GM21723 (cell line): ENCODE measurements around the gene GSPT1.
"Not testable (repeated sequence)": the region's sequence is repeated elsewhere in the genome, so short reads cannot be mapped to it uniquely, and the experiment has no call there.

Source experiments
- ATAC-seq: cut with Tn5 transposase; IDR thresholded peaks from one replicate; pipeline ENCODE4 v1.9.1; 2021; ENCODE audit warnings: mild to moderate bottlenecking, moderate library complexity; ENCODE audit not compliant: unreplicated experiment

Gene GSPT1

GRCh38 chr16:11862489-11862888, 53.3 kb downstream of the GSPT1 start:
- ATAC-seq, result no peak

- ATAC-seq, result no peak
Measured at GRCh38 chr16:11857161-11857560, 58.6 kb downstream of the GSPT1 start.

GRCh38 chr16:11852092-11852809, 63.5 kb downstream of the GSPT1 start:
- ATAC-seq, result no peak

- peak; percentile 77 for ATAC-seq
Measured at GRCh38 chr16:11851294-11852091, 64.3 kb downstream of the GSPT1 start, which contains the start of gene RSL1D1. RSL1D1 (minus strand) TSS chr16:11851542; CDS start chr16:11851512, 30 bp downstream.

- no peak for ATAC-seq
Measured at GRCh38 chr16:11848842-11849241, 66.9 kb downstream of the GSPT1 start.

- no peak for ATAC-seq
Measured at GRCh38 chr16:11844499-11844898, 71.3 kb downstream of the GSPT1 start.

GRCh38 chr16:11843861-11844260, 71.9 kb downstream of the GSPT1 start:
- no peak for ATAC-seq

GRCh38 chr16:11843206-11843605, 72.5 kb downstream of the GSPT1 start:
- no peak for ATAC-seq

GRCh38 chr16:11841026-11841425, 74.7 kb downstream of the GSPT1 start:
- no peak for ATAC-seq

- ATAC-seq, result no peak
Measured at GRCh38 chr16:11836650-11837244, 79.0 kb downstream of the GSPT1 start.

- ATAC-seq, result no peak
Measured at GRCh38 chr16:11835891-11836649, 79.7 kb downstream of the GSPT1 start.

GRCh38 chr16:11835309-11835708, 80.4 kb downstream of the GSPT1 start:
- ATAC-seq, result no peak

GRCh38 chr16:11833951-11834695, 81.6 kb downstream of the GSPT1 start:
- ATAC-seq, result no peak

- ATAC-seq, result no peak
Measured at GRCh38 chr16:11828696-11829095, 87.1 kb downstream of the GSPT1 start.

- ATAC-seq, result not testable (repeated sequence)
Measured at GRCh38 chr16:11825520-11826165, 90.1 kb downstream of the GSPT1 start.

- no peak for ATAC-seq
Measured at GRCh38 chr16:11824362-11824761, 91.4 kb downstream of the GSPT1 start.

GRCh38 chr16:11823645-11824044, 92.1 kb downstream of the GSPT1 start:
- ATAC-seq, result not testable (repeated sequence)

- no peak for ATAC-seq
Measured at GRCh38 chr16:11819798-11820197, 96.0 kb downstream of the GSPT1 start.

- not testable (repeated sequence) for ATAC-seq
Measured at GRCh38 chr16:11818970-11819369, 96.8 kb downstream of the GSPT1 start.
